Measurements from ENCODE around the gene GABPA. TPM values are rescaled to one million over a fixed set of nuclear protein-coding genes. Genes with fewer than 3 reads are reported as not detected.
"Not testable (repeated sequence)": the region's sequence is repeated elsewhere in the genome, so short reads cannot be mapped to it uniquely, and the experiment has no call there.

GABPA gene
- total RNA-seq, 1 donor from 2014 or later = 15.5 TPM

- no peaks in the 10 kb centered on the region for H3K27me3 ChIP-seq (ENCODE audit: low read depth)
- H3K4me1 ChIP-seq = peaks cover 14% of the 10 kb centered on the region
- no peak overlapping the region for H3K4me3 ChIP-seq
- H3K36me3 ChIP-seq = peaks cover 70% of the 10 kb centered on the region
- no peak overlapping the region for H3K27ac ChIP-seq (replicated peaks)
- intact Hi-C loops (cut with micrococcal nuclease) = no loop called here
- TF ChIP-seq CTCF (IDR thresholded peaks at IDR 0.05; ENCODE audit: borderline replicate concordance) = no peak
- H3K9me3 ChIP-seq (replicated peaks) = no peaks in the 10 kb centered on the region
- no peak for DNase-seq
These were observed 25.3 kb downstream of the GABPA start for GRCh38 chr21:25760061-25760460.

- Histone ChIP-seq H3K9me3 (replicated peaks) (no peaks in the 10 kb centered on the region), H3K4me3 (no peak overlapping the region), H3K4me1 (peaks cover 12% of the 10 kb centered on the region), H3K36me3 (peaks cover 77% of the 10 kb centered on the region), H3K27ac (replicated peaks) (no peak overlapping the region), H3K27me3 (ENCODE audit: low read depth) (no peaks in the 10 kb centered on the region)
- DNase-seq = no peak
- TF ChIP-seq CTCF (IDR thresholded peaks at IDR 0.05; ENCODE audit: borderline replicate concordance) = no peak
- intact Hi-C loops (cut with micrococcal nuclease) = no loop called here
These were observed 25.9 kb downstream of the GABPA start for GRCh38 chr21:25760677-25761076.

- Histone ChIP-seq H3K9me3 (replicated peaks) (no peaks in the 10 kb centered on the region), H3K4me1 (no peaks in the 10 kb centered on the region), H3K36me3 (peaks cover 94% of the 10 kb centered on the region), H3K27me3 (ENCODE audit: low read depth) (no peaks in the 10 kb centered on the region), H3K27ac (replicated peaks) (no peak overlapping the region), H3K4me3 (no peak overlapping the region)
- DNase-seq = no peak
- TF ChIP-seq CTCF (IDR thresholded peaks at IDR 0.05; ENCODE audit: borderline replicate concordance) = no peak
- intact Hi-C loops (cut with micrococcal nuclease) = no loop called here
These were observed 29.3 kb downstream of the GABPA start for GRCh38 chr21:25764065-25764464.

- no peak overlapping the region for H3K27ac ChIP-seq (replicated peaks)
- DNase-seq = no peak
- no peak overlapping the region for H3K4me3 ChIP-seq
- peaks cover 70% of the 10 kb centered on the region for H3K36me3 ChIP-seq
- H3K9me3 ChIP-seq (replicated peaks) = no peaks in the 10 kb centered on the region
- no peak for TF ChIP-seq CTCF (IDR thresholded peaks at IDR 0.05; ENCODE audit: borderline replicate concordance)
- H3K4me1 ChIP-seq = no peaks in the 10 kb centered on the region
- H3K27me3 ChIP-seq (ENCODE audit: low read depth) = no peaks in the 10 kb centered on the region
- intact Hi-C loops (cut with micrococcal nuclease) = no loop called here
These were observed 33.1 kb downstream of the GABPA start for GRCh38 chr21:25767921-25768320.

GRCh38 chr21:25772686-25773085 is 37.9 kb downstream of the GABPA start:
- DNase-seq = no peak
- no peak overlapping the region for H3K4me3 ChIP-seq
- peaks cover 24% of the 10 kb centered on the region for H3K36me3 ChIP-seq
- H3K4me1 ChIP-seq = no peaks in the 10 kb centered on the region
- H3K9me3 ChIP-seq (replicated peaks) = no peaks in the 10 kb centered on the region
- TF ChIP-seq CTCF (IDR thresholded peaks at IDR 0.05; ENCODE audit: borderline replicate concordance) = no peak
- no peak overlapping the region for H3K27ac ChIP-seq (replicated peaks)
- intact Hi-C loops (cut with micrococcal nuclease) = no loop called here
- no peaks in the 10 kb centered on the region for H3K27me3 ChIP-seq (ENCODE audit: low read depth)

- H3K36me3 ChIP-seq = no peaks in the 10 kb centered on the region
- intact Hi-C loops (cut with micrococcal nuclease) = no loop called here
- H3K4me3 ChIP-seq = no peak overlapping the region
- DNase-seq = no peak
- no peaks in the 10 kb centered on the region for H3K9me3 ChIP-seq (replicated peaks)
- no peaks in the 10 kb centered on the region for H3K4me1 ChIP-seq
- no peak for TF ChIP-seq CTCF (IDR thresholded peaks at IDR 0.05; ENCODE audit: borderline replicate concordance)
- H3K27me3 ChIP-seq (ENCODE audit: low read depth) = no peaks in the 10 kb centered on the region
- H3K27ac ChIP-seq (replicated peaks) = no peak overlapping the region
These were observed 41.7 kb downstream of the GABPA start for GRCh38 chr21:25776440-25776839.

- H3K9me3 ChIP-seq (replicated peaks) = not testable (repeated sequence)
These were observed 43.5 kb downstream of the GABPA start for GRCh38 chr21:25778126-25778875.

More at GRCh38 chr21:25778126-25778875, 43.5 kb downstream of the GABPA start:
- DNase-seq; intact Hi-C loops (cut with micrococcal nuclease); H3K27me3 ChIP-seq (ENCODE audit: low read depth); H3K27ac ChIP-seq (replicated peaks); H3K4me3 ChIP-seq; H3K4me1 ChIP-seq; H3K36me3 ChIP-seq: not testable (repeated sequence)

Measured in left ventricle myocardium inferior (tissue), 1 donor.